ENCODE measurements around the gene LENG1. TPM values are rescaled to one million over a fixed set of nuclear protein-coding genes. Genes with fewer than 3 reads are reported as not detected.

Gene LENG1
- total and polyA plus RNA-seq, 9 of the 15 experiments (the other 6 are each of a cell fraction or from before 2014, with no cell fraction given) = 0.30 to 10.5 (median 4.7) TPM

- no peak for TF ChIP-seq TAF7 (tag; IDR thresholded peaks at IDR 0.05)
- TF ChIP-seq MLLT1 (IDR thresholded peaks at IDR 0.05) = no peak
- TF ChIP-seq NONO (IDR thresholded peaks at IDR 0.05; ENCODE audit: low read depth in 2 of 2, low read length in 1 of 2) = no peak
- TF ChIP-seq JUN (IDR thresholded peaks at IDR 0.05; ENCODE audit: borderline replicate concordance, low read depth, low read length) = peak; percentile 88
- no peak for TF ChIP-seq JUN (CRISPR knock-in tag; IDR thresholded peaks at IDR 0.05; ENCODE audit: borderline replicate concordance)
- TF ChIP-seq CBFA2T3 (IDR thresholded peaks at IDR 0.05) = peak; percentile 52; the same call in 1 of the 2 replicates
- TF ChIP-seq SIX5 (IDR thresholded peaks at IDR 0.05; ENCODE audit: borderline replicate concordance in 1 of 2, insufficient read depth in 1 of 2, low read depth in 1 of 2, low read length in 2 of 2) = no peak
- 0 out of 2 replicates have a peak, but pooled peaks have one; percentile 17 for TF ChIP-seq NCOA1 (IDR thresholded peaks at IDR 0.05; ENCODE audit: low read depth)
- TF ChIP-seq SMARCA5 (IDR thresholded peaks at IDR 0.05) = no peak
- TF ChIP-seq BRCA1 (IDR thresholded peaks at IDR 0.05) = no peak
- no peak for TF ChIP-seq BRCA1 (CRISPR knock-in tag; IDR thresholded peaks at IDR 0.05)
- no peak for TF ChIP-seq ZNF347 (CRISPR knock-in tag; IDR thresholded peaks at IDR 0.05; ENCODE audit: low read depth)
- TF ChIP-seq SNAPC5 (CRISPR knock-in tag; IDR thresholded peaks at IDR 0.05) = no peak
- TF ChIP-seq FUS (optimal IDR thresholded peaks at IDR 0.05; ENCODE audit: low read depth, low read length) = no peak
- TF ChIP-seq EP400 (IDR thresholded peaks at IDR 0.05) = no peak; the same call in 1 of the 2 replicates
- peak; percentile 82 for TF ChIP-seq SMARCC2 (IDR thresholded peaks at IDR 0.05; ENCODE audit: low read depth)
- TF ChIP-seq ARID3A (IDR thresholded peaks at IDR 0.05; ENCODE audit: borderline replicate concordance, low read depth, low read length) = no peak
- no peak for TF ChIP-seq MYBL2 (IDR thresholded peaks at IDR 0.05; ENCODE audit: low read depth)
- TF ChIP-seq MYBL2 (CRISPR knock-in tag; IDR thresholded peaks at IDR 0.05; ENCODE audit: borderline replicate concordance) = no peak
- no peak for TF ChIP-seq HNRNPH1 (optimal IDR thresholded peaks at IDR 0.05; ENCODE audit: low read depth, low read length)
- TF ChIP-seq RUNX1 (IDR thresholded peaks at IDR 0.05; ENCODE audit: low read depth) = 0 out of 2 replicates have a peak, but pooled peaks have one; percentile 31
- no peak for TF ChIP-seq CCAR2 (IDR thresholded peaks at IDR 0.05; ENCODE audit: low read depth, low read length)
- no peak for TF ChIP-seq CTCF (IDR thresholded peaks at IDR 0.05 in 2 of 3, conservative IDR thresholded peaks at IDR 0.05 in 1 of 3; ENCODE audit: insufficient read depth in 2 of 3, low read depth in 1 of 3, low read length in 3 of 3)
These were observed 28.8 kb upstream of the LENG1 start (continued) for GRCh38 chr19:54188215-54188871.

Measured in K562 (cell line).